Stimulated activated CD8-positive, alpha-beta memory T cell treated with anti-CD3 and anti-CD28 coated beads, Interleukin-7, amount 100 ng/mL, for 4 hours (primary cell): ENCODE data around the gene NOP10.
A peak's percentile ranks its signal among the peaks of the same experiment; 100 is the strongest.
"Not testable (repeated sequence)": the region's sequence is repeated elsewhere in the genome, so short reads cannot be mapped to it uniquely, and the experiment has no call there.

ENCODE experiments used
- DNase-seq, 2 donors: peaks; one replicate each; pipeline ENCODE4 v3.0.0-alpha.2; 2020; ENCODE audit warnings: low read depth in 2 of 2

The NOP10 gene

GRCh38 chr15:34342737-34343575 is at the start of gene NOP10, which contains the start of gene NUTM1:
Gene NOP10, minus strand, starts transcription at chr15:34343136. Its CDS starts 63 bp downstream, at chr15:34343073.
Gene NUTM1, plus strand, starts transcription at chr15:34343315. Its CDS starts 382 bp downstream, at chr15:34343697.
- DNase-seq: peak; percentile 83 to 89

DNA sequence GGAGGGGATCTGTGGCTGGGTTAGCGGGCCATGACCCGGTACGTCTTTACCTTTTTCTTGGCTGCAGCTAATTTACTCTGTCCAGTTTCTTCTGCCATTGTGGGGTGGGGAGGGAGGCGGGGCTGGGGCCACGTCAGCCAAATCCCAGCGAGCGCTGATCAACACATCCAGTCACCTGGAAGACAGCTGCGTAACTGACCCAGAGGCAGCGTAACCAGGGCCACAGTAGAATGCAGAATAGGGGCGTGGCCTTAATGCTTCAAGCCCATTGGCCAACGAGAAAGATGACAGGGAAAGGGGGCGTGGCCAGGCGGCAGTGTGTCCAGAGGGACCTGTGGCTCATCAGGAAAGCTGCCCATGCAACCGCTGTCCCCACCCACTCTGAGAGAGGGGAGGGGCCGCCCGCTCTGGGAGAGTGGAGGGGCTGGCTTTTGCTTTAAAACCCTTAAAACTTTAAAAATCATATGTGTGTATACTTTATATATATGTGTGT is 46.7 kb upstream of the NOP10 start:
- DNase-seq: not testable (repeated sequence)

- not testable (repeated sequence) for DNase-seq
Observed at GRCh38 chr15:34381829-34382521, 39.0 kb upstream of the NOP10 start.

DNA sequence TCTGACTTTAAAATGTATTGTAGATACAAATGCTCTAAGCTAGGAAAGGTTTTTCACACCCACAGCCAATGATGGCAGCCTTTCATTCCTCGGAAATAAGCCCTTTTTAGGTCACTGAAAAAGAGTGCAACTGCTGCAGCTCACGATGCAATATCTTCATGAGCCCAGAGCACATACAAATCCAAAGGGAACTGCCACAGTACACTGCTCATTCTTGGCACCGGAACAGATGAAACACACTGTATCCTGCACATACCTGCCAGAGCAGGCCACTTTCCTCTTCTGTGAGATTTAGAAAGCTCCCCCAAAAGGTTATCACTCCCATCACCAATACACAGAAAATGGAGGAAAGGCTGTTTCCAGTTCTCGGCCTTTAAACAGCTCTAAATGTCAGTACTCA is 37.6 kb upstream of the NOP10 start:
- DNase-seq: not testable (repeated sequence)

GRCh38 chr15:34376856-34377255 is 33.9 kb upstream of the NOP10 start:
- DNase-seq: no peak

- not testable (repeated sequence) for DNase-seq
Observed at GRCh38 chr15:34375541-34375940, 32.6 kb upstream of the NOP10 start.

- no peak for DNase-seq
Observed at GRCh38 chr15:34374816-34375215, 31.9 kb upstream of the NOP10 start.

GRCh38 chr15:34373951-34374350 is 31.0 kb upstream of the NOP10 start:
- no peak for DNase-seq

DNA sequence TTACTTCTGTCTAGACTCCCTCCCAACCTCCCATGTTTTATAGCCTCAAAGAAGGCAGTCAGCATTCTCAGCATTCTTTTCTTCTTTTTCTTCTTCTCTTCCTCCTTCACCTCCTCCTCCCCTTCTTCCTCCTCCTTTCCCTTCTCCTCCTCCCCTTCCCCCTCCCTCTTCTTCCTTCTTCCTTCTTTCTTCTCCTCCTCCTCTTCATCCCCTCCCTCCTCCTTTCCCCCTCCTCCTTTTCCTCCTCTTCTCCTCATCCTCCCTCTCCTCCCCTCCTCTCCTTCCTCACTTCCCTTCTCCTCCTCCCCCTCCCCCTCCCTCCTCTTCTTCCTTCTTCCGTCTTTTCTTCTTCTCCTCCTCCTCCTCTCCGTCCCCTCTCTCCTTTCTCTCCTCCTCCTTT is 27.7 kb upstream of the NOP10 start:
- no peak for DNase-seq

- DNase-seq: no peak
Observed at GRCh38 chr15:34370129-34370528, 27.2 kb upstream of the NOP10 start.

- DNase-seq: peak; percentile 77 to 83
Observed at GRCh38 chr15:34367101-34368081, 24.5 kb upstream of the NOP10 start, which contains the start of gene LPCAT4. Gene LPCAT4, minus strand, starts transcription at chr15:34367196. Its CDS starts 96 bp downstream, at chr15:34367100.

DNA sequence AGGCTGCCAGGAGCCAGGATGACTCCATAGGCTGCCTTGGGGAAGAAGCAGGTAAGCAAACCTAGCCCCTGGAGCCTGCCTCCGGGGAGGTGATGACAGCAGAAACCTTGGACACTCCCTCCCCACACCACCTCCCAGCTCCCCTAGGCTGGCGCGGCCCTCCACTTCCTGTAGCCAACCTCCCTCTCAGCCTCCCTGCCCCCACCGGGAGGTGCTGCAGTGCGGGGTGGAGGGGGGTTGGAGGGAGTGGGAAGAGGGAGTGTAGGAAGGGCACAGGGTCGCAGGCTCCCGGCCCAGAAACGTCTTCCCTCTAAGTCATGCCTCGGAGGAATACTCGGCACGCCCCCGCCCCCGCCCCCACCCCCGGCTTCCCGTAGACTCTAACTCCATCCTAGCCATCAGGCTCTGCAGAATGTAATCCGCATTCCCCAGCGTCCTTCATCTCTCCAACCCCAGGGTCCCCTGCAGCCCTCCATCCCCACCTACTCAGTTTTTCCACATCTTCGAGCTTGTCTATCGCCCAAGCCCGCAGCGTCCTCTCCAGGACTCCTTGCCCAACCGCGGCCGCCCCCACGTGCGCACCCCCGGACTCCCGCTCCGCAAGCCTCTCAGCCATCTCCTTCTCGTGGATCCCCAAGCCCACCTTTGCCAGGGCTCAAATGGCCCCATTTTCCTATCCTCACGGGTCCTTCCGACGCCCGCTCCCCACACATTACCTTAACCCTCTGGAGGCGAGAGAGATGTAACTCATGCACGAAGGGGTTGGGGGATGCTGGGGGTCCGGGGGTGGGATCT is 23.5 kb upstream of the NOP10 start:
- peak in 1 of 2 donors; percentile 45 for DNase-seq

DNA sequence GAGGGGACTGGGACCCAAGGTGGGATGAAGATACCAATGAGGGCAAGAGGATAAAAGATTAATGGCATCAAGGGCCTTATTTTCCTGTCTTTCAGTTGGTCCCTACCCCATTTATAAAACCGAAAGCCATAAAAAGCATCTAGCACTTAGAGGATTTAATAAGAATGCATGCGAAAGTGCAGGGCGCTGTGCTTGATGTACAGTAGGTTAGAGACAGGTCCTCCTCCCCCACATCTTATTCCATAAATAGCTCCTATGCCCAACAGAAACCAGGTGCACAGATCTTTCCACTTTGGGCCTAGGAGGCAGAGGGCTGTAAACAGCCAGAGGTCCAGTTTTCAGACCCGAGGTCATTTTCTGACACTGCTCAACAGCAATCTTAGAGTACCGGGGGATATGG is 22.9 kb upstream of the NOP10 start:
- no peak for DNase-seq

DNA sequence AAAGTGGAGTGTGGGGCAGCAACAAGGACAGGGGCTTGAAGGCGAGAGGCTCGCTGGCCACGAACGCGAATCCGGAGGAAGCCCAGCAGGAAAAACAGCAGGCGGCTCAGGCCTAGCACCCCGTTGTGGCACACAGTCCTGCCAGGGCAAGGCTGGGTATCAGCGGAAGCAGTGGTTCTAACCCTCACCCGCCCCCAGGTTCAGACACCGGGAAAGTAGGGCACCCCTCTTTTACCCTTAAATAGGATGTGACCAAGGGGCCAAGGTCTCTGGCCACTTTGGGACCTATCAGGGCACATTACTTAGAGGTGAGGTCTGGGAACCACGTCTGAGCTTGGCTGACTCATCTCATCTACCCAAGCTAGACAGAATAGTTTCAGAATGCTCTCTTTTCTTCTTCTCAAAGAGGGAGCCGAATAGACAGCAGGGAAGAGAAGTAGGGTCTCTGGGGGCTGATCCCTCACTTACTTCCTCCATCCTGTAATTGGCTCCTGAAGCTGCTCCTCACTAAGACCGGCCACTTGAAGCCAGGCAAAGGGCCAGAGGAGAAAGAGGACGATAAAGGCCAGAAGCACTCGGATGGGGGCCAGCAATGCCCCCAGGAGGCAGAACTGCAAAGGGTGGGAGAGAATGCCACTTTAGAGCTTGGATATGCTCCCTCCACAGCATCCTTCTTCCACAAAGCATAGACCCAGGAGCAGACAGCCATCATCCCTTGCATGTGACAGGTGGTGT is 22.3 kb upstream of the NOP10 start:
- DNase-seq: peak in 1 of 2 donors; percentile 4

DNA sequence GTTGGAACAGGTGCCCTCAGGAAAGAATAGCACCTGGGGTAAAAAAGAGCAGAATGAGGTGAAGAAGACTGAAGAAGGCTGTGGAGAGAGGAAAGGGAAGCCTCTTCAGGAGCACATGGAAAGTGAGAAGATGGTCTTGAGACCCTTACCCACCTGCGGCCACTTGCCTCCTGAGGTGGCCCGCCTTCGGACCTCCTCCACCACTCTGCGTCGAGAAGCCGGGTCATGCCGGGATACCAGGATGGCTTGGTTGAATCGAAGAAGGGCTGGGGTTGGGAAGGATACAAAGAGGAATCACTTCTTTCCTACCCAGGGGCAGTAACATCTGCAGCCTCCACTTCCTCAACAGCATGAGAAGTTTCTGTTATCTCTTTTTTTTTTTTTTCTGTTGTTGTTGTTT is 21.1 kb upstream of the NOP10 start:
- DNase-seq: no peak

GRCh38 chr15:34362047-34362773 is 19.3 kb upstream of the NOP10 start:
- DNase-seq: no peak

DNA sequence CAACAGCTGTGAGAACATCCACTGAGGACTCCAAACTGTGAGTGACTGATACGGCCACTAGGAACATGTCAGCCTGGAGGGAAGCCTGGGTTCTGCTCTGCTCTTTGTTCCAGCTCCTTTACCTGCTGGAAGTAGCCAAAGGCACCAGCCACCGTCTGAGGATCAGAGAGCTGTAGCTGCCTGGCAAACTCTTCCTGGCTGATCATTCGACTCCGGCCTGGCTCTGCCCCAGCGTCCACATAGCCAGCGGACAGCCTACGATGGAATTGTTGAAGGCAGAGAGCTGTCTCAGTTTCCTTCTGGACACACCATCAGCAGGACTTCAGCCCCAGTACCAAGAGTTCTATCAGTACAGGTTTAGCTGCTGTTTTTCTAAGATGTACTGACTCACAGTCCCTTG is 18.3 kb upstream of the NOP10 start:
- DNase-seq: no peak

- DNase-seq: no peak
Observed at GRCh38 chr15:34360298-34360697, 17.4 kb upstream of the NOP10 start.

- DNase-seq: no peak
Observed at GRCh38 chr15:34359416-34359815, 16.5 kb upstream of the NOP10 start.
